Hematopoietic multipotent progenitor cell treated with erythropoietin and hydrocortisone succinate and interleukin-3 and kit ligand, for 4 days (in vitro differentiated cells): Measurements from ENCODE around the gene CERS3.

Experiments used
- DNase-seq: peaks from one replicate; pipeline ENCODE4 v3.0.0-alpha.2; 2015

Gene CERS3

GRCh38 chr15:100526027-100526481, 2.7 kb downstream of the CERS3 start:
- DNase-seq = no peak

- DNase-seq = no peak
These were observed 3.3 kb downstream of the CERS3 start for GRCh38 chr15:100525436-100525835.

DNA sequence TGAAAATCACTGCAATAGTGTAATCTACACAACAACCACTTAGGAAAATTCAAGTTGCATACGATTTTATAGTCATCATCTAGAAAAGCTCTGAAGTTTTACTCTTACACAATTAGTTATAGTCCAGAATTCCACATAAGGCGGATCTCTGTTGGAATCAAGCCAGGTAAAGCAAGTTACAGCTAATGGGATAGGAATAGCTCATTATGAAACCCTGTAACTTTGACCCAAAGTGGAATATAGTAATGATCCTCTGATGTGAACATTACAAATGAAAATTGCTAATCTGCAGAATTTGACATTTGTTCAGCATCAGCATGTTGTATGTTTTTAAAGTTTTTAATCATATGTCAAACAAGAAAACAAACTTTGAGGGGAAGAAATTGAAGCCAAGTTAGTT, 4.4 kb downstream of the CERS3 start:
- DNase-seq = no peak

DNA sequence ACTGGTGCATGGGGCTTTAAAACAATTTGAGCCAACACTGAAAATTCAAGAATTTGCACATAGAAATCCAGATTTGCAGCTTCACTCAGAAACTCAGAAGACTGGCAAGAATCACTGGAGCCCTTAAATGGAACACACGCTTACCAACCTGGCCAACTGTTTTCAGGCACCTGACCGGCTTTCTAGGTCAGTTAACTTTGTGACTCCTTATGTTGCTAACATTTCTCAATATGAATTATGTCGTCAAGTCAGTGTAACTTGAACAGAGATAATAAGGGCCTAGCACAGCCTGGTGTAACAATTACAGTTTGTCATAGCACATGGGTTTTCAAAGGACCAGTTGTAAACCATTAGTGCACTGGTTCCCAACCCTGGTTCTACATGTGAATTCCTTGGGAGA, 6.8 kb downstream of the CERS3 start:
- DNase-seq = no peak

GRCh38 chr15:100520132-100520921, 8.4 kb downstream of the CERS3 start:
- DNase-seq = peak; percentile 65

DNA sequence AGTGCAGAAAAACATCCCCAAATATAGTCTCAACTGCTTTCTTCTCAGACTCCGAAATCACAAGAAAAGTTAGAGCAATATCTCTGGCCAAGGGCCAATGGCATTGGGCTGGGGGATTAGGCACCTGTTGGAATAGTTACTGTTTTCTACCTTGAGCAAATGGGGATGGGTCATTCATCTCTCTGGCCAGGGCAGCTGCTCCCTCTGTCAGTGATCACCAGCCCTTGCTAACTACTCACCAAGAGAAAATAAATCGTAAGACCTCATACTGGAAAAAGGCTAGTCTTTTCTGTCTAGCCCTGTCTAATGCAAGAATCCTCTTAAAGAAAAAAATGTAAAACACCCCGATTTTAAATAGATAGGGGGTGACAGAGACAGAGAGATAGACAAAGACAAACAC, 10.9 kb downstream of the CERS3 start:
- no peak for DNase-seq

- DNase-seq = no peak
These were observed 11.9 kb downstream of the CERS3 start for GRCh38 chr15:100516643-100517512.

GRCh38 chr15:100515758-100516157, 13.0 kb downstream of the CERS3 start:
- DNase-seq = no peak

DNA sequence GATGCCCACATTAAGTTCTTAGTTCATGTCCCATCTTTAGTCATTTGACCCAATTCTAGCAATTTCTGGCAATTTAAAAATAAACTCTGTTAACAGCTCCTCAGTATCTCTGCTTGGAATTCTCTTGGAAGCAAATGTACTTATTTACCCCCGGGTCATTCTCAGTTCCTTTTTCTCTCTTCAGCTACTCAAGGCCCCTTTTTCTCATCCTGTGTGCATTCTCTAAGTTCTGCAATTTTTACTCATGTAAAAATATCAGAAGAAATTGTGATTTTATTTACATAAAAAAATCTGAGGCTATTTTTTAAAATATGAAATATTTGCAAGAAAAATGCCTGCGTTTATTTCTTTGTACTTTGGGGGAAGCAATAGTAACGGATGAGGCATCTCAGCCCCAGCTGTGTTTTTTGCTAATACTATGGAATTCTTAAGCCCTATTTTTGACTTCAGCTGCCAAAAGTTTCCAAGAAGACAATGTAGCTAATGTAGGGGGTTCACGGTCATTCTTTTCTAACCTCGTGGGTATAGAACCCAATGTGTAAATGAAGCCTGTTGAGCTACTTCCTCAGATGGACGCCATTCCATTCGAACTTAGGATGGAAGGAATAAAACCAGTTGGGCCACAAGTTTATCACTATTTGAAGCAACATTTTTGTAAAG, 20.0 kb downstream of the CERS3 start:
- DNase-seq = no peak

- DNase-seq = no peak
These were observed 26.1 kb downstream of the CERS3 start for GRCh38 chr15:100502651-100503050.

DNA sequence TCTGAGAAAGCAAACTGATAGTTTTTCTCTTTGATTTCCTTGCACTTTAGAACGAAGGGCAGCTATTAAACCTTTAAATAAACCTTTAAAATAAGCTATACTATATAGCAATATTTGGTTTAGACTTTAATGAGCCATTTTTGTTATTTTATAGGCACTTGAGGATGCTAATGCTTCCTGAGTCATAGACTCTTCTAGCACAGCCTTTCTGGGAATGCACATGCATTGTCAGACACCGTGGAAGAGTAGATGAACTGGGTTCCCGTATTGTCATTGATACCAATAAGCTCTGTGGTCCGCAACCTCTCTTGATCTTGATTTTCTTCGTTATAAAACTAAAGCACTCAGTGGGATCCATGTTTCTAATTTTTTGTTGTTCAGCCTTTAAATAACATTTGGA, 27.6 kb downstream of the CERS3 start:
- no peak for DNase-seq

- DNase-seq = no peak
These were observed 28.3 kb downstream of the CERS3 start for GRCh38 chr15:100500226-100500990.

GRCh38 chr15:100495861-100496260, 32.9 kb downstream of the CERS3 start:
- DNase-seq = no peak

- no peak for DNase-seq
These were observed 35.5 kb downstream of the CERS3 start for GRCh38 chr15:100493213-100493612.

GRCh38 chr15:100484443-100484842, 44.3 kb downstream of the CERS3 start:
- DNase-seq = no peak

GRCh38 chr15:100483370-100483769, 45.4 kb downstream of the CERS3 start:
- DNase-seq = no peak

GRCh38 chr15:100476805-100477204, 51.9 kb downstream of the CERS3 start:
- no peak for DNase-seq

DNA sequence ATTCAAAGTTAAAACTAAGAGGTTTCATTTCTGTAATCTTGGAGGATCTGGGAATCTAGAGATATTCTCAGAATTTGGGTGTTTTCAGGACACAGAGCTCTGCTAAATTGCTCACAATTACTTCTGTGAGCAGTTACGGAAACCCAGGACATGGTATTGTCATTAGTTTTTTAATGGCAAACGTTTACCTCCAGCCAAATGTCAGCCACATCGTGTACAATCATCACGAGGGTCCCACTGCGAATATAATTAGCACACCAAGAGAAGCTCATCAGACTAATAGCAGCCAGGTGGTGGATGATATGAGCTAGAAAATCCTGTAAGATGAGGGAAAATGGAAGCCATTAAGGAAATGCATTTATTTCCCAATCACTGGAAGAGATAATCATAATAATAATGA, 56.0 kb downstream of the CERS3 start:
- no peak for DNase-seq

DNA sequence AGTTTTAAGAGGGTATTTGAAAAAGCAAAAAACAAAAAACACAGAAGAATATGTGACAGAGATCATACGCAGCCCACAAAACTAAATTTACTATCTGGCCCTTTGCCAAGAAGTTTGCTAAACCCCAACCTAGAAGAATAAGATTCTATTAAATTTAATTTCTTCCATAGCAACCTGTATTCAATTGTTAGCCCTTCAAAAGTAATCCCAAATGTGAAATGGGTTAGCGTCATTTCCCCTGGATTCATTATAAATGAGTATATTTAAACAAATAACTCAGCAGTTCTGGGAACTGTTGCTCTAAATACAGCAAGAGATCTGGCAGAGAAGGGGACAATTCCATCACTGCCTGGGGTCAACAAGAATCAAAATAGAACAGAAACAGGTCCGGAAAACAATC, 56.8 kb downstream of the CERS3 start:
- no peak for DNase-seq

DNA sequence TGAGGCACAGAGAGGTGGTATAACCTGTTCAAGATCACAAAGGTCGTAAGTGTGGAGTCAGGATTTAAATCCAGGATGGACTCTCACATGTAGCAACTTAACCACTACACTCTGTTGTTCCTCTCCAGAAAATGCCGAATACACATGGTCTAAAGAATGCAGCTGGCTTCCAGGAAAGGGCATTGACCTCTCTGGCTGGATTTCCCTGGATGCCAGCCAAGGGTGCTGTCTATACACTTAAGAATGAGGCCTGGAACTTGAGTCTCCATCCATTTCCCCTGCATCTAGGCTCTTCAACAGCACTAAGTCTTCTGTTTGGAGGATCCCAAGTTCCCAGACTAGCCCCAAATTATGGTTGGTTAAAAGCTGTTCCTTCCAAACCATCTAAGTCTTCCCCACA, 60.5 kb downstream of the CERS3 start:
- DNase-seq = no peak

DNA sequence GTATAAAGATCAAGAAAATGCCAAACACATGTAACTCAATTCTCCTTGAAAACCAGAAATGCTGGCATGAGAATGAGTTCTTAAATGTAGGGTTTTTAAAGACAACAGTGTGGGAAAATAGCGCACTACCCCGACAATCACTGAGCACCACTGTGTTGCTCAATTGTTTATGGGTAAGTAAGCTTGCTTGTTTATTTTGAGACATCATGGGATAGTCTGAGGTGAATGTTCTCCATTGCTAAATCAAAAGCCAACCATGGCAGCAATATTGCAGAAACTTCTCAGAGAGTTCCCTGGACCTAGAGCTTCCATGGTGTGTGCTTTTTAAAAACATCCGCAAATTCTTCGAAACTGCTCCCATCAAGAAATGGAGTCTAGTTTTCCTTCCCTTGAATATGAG, 62.7 kb downstream of the CERS3 start:
- DNase-seq = no peak

- no peak for DNase-seq
These were observed 63.9 kb downstream of the CERS3 start for GRCh38 chr15:100464888-100465287.

DNA sequence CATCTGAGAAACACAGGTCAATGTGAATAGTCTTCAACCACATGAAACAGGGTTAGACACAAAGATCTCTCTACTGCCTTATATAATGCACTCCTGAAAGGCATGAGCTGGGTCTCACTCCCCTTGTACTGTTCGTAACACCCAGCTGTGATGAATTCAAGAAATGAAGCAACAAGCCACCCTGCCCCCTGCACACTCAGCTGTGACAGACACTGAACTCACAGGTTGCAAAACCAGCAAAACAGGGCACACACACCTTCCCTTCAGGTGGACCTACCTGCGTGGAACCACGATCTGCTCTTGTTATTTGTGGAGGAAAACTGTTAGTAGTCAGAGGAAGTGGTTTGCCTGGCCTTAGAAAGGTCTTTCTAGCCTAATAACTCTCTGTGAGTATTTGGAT, 64.5 kb downstream of the CERS3 start:
- no peak for DNase-seq
